ENCODE results near the gene GHRL.

GHRL gene

GRCh38 chr3:10338591-10339353 lies 46.0 kb upstream of the GHRL start:
- no peak for TF ChIP-seq CTCF (IDR thresholded peaks at IDR 0.05; ENCODE audit: insufficient read depth, low read length, missing control alignments)
- H3K4me3 ChIP-seq (ENCODE audit: low read depth, low read length), result no peak overlapping the region
- ChIA-PET POLR2A (no interaction called here), CTCF (interaction anchor here (1.2 to 4.7 kb wide), 3 partner anchors 9 to 403 kb away, joined by 4 to 29 read pairs (median 20); no protein-coding TSS in a partner anchor)
- no peak for DNase-seq (ENCODE audit: low read depth, low spot score)

GRCh38 chr3:10338164-10338470 lies 45.4 kb upstream of the GHRL start:
- no peak for DNase-seq (ENCODE audit: low read depth, low spot score)
- TF ChIP-seq CTCF (IDR thresholded peaks at IDR 0.05; ENCODE audit: insufficient read depth, low read length, missing control alignments), result no peak
- no peak overlapping the region for H3K4me3 ChIP-seq (ENCODE audit: low read depth, low read length)
- POLR2A ChIA-PET, result no interaction called here
- CTCF ChIA-PET, result interaction anchor here (1.2 to 4.7 kb wide), 3 partner anchors 9 to 403 kb away, joined by 4 to 29 read pairs (median 20); no protein-coding TSS in a partner anchor

GRCh38 chr3:10337323-10338163 lies 44.8 kb upstream of the GHRL start:
- no peak for TF ChIP-seq CTCF (IDR thresholded peaks at IDR 0.05; ENCODE audit: insufficient read depth, low read length, missing control alignments)
- H3K4me3 ChIP-seq (ENCODE audit: low read depth, low read length), result no peak overlapping the region
- DNase-seq (ENCODE audit: low read depth, low spot score), result no peak
- CTCF ChIA-PET, result interaction anchor here (1.2 to 4.7 kb wide), 3 partner anchors 10 to 404 kb away, joined by 4 to 29 read pairs (median 20); no protein-coding TSS in a partner anchor
- POLR2A ChIA-PET, result no interaction called here

- POLR2A ChIA-PET, result no interaction called here
- CTCF ChIA-PET, result interaction anchor here (3.9 to 4.7 kb wide), 2 partner anchors 11 to 402 kb away, joined by 20 to 29 read pairs; no protein-coding TSS in a partner anchor
- no peak overlapping the region for H3K4me3 ChIP-seq (ENCODE audit: low read depth, low read length)
- TF ChIP-seq CTCF (IDR thresholded peaks at IDR 0.05; ENCODE audit: insufficient read depth, low read length, missing control alignments), result no peak
- no peak for DNase-seq (ENCODE audit: low read depth, low spot score)
Observed at GRCh38 chr3:10336761-10337160, 44.0 kb upstream of the GHRL start.

- DNase-seq (ENCODE audit: low read depth, low spot score), result no peak
- ChIA-PET POLR2A (interaction anchor here (0.6 kb wide), 1 partner anchor 109 kb away, joined by 4 read pairs; no protein-coding TSS in a partner anchor), CTCF (interaction anchor here (2.1 to 4.7 kb wide), 3 partner anchors 8 to 403 kb away, joined by 20 to 32 read pairs (median 29); no protein-coding TSS in a partner anchor)
- TF ChIP-seq CTCF (IDR thresholded peaks at IDR 0.05; ENCODE audit: insufficient read depth, low read length, missing control alignments), result no peak
- no peak overlapping the region for H3K4me3 ChIP-seq (ENCODE audit: low read depth, low read length)
Observed at GRCh38 chr3:10335871-10336622, 43.3 kb upstream of the GHRL start.

All from AG04449 (cell line).